H9 (cell line): ENCODE measurements around the gene PACSIN2. TPM values are rescaled to one million over a fixed set of nuclear protein-coding genes. Genes with fewer than 3 reads are reported as not detected.

Experiments
- DNase-seq: peaks from one replicate; pipeline ENCODE4 v3.0.0-alpha.2; 2017
- H2AFZ ChIP-seq: one replicate; pipeline ENCODE4 v1.6.1; 2013; ENCODE audit warnings: mild to moderate bottlenecking, low read length, control low read depth, moderate library complexity
- H2AK5ac ChIP-seq: 2 replicates; pipeline ENCODE4 v1.6.1; 2013; ENCODE audit warnings: low read length, control low read depth, mixed read lengths; ENCODE audit not compliant: insufficient read length
- H2BK120ac ChIP-seq: one replicate; pipeline ENCODE4 v1.6.1; 2013; ENCODE audit warnings: low read depth, mild to moderate bottlenecking, low read length, control low read depth, inconsistent platforms; ENCODE audit not compliant: poor library complexity, severe bottlenecking
- H2BK12ac ChIP-seq: 2 replicates; pipeline ENCODE4 v1.6.1; 2013; ENCODE audit warnings: low read length, control low read depth, mixed read lengths, low read depth; ENCODE audit not compliant: insufficient read length
- H2BK15ac ChIP-seq: 2 replicates; pipeline ENCODE4 v1.6.1; 2013; ENCODE audit warnings: low read depth, low read length, control low read depth
- H2BK20ac ChIP-seq: one replicate; pipeline ENCODE4 v1.6.1; 2013; ENCODE audit warnings: low read depth, mild to moderate bottlenecking, low read length, control low read depth, inconsistent platforms; ENCODE audit not compliant: poor library complexity, severe bottlenecking
- H2BK5ac ChIP-seq: 2 replicates; pipeline ENCODE4 v1.6.1; 2013; ENCODE audit warnings: low read length, control low read depth, mixed read lengths; ENCODE audit not compliant: insufficient read length
- H3K14ac ChIP-seq: 2 replicates; pipeline ENCODE4 v1.6.1; 2013; ENCODE audit warnings: low read length, control low read depth; ENCODE audit not compliant: insufficient read depth
- H3K18ac ChIP-seq: 2 replicates; pipeline ENCODE4 v1.6.1; 2013; ENCODE audit warnings: low read depth, mild to moderate bottlenecking, mixed read lengths, low read length, control low read depth; ENCODE audit not compliant: insufficient read length
- H3K23ac ChIP-seq: 2 replicates; pipeline ENCODE4 v1.6.1; 2013; ENCODE audit warnings: low read length, control low read depth, mixed read lengths, low read depth; ENCODE audit not compliant: insufficient read length
- H3K23me2 ChIP-seq: 2 replicates; pipeline ENCODE4 v1.6.1; 2013; ENCODE audit warnings: low read depth, mild to moderate bottlenecking, mixed read lengths, low read length, control low read depth; ENCODE audit not compliant: insufficient read length, poor library complexity, severe bottlenecking
- H3K27ac ChIP-seq: 2 replicates; pipeline ENCODE4 v1.5.1; 2013; ENCODE audit warnings: low read length, control low read depth, mixed read lengths, low read depth; ENCODE audit not compliant: insufficient read length
- H3K27me3 ChIP-seq: 2 replicates; pipeline ENCODE4 v1.6.1; 2013; ENCODE audit warnings: low read length, control low read depth, inconsistent platforms; ENCODE audit not compliant: insufficient read depth
- H3K4ac ChIP-seq: 2 replicates; pipeline ENCODE4 v1.6.1; 2013; ENCODE audit warnings: low read depth, mild to moderate bottlenecking, control low read depth, inconsistent platforms, low read length, moderate library complexity
- H3K4me1 ChIP-seq: 2 replicates; pipeline ENCODE4 v1.6.1; 2013; ENCODE audit warnings: low read length, control low read depth, inconsistent platforms; ENCODE audit not compliant: insufficient read depth
- H3K4me2 ChIP-seq: 2 replicates; pipeline ENCODE4 v1.6.1; 2013; ENCODE audit warnings: low read length, control low read depth, mixed read lengths; ENCODE audit not compliant: insufficient read length, insufficient read depth
- H3K56ac ChIP-seq: 2 replicates; pipeline ENCODE4 v1.6.1; 2013; ENCODE audit warnings: low read depth, mild to moderate bottlenecking, mixed read lengths, low read length, control low read depth; ENCODE audit not compliant: insufficient read length
- H3K79me1 ChIP-seq: 2 replicates; pipeline ENCODE4 v1.6.1; 2013; ENCODE audit warnings: low read depth, mild to moderate bottlenecking, moderate library complexity, low read length, control low read depth, inconsistent platforms; ENCODE audit not compliant: insufficient read depth, poor library complexity, severe bottlenecking
- H3K79me2 ChIP-seq: 2 replicates; pipeline ENCODE4 v1.6.1; 2013; ENCODE audit warnings: low read length, control low read depth, inconsistent platforms; ENCODE audit not compliant: insufficient read depth
- H3K9ac ChIP-seq: 2 replicates; pipeline ENCODE4 v1.6.1; 2013; ENCODE audit warnings: low read length, control low read depth, mixed read lengths; ENCODE audit not compliant: insufficient read length; ENCODE audit errors: extremely low read depth
- H3K9me3 ChIP-seq: one replicate; pipeline ENCODE4 v1.6.1; 2013; ENCODE audit warnings: low read depth, low read length, inconsistent platforms; ENCODE audit not compliant: control insufficient read depth
- H3T11ph ChIP-seq: one replicate; pipeline ENCODE4 v1.6.1; 2013; ENCODE audit warnings: mild to moderate bottlenecking, low read length, control low read depth, inconsistent platforms
- H4K20me1 ChIP-seq: one replicate; pipeline ENCODE4 v1.6.1; 2013; ENCODE audit not compliant: control insufficient read depth, insufficient read length, insufficient read depth
- H4K5ac ChIP-seq: 2 replicates; pipeline ENCODE4 v1.6.1; 2013; ENCODE audit warnings: low read depth, mild to moderate bottlenecking, mixed read lengths, low read length, control low read depth; ENCODE audit not compliant: insufficient read length
- H4K8ac ChIP-seq: replicated peaks from 2 replicates; pipeline ENCODE4 v1.6.1; 2013; ENCODE audit warnings: low read length, control low read depth, mixed read lengths, low read depth; ENCODE audit not compliant: insufficient read length
- H4K91ac ChIP-seq: 2 replicates; pipeline ENCODE4 v1.6.1; 2013; ENCODE audit warnings: low read depth, mild to moderate bottlenecking, moderate library complexity, mixed read lengths, low read length, control low read depth; ENCODE audit not compliant: insufficient read length
- H3K27ac Mint-ChIP-seq, 3 experiments: 2 replicates in 2 of 3; 3 replicates in 1 of 3; pipeline ENCODE4 v1.8.0; 2020 to 2021; ENCODE audit warnings: mixed read lengths in 3 of 3, mild to moderate bottlenecking in 1 of 3, moderate library complexity in 1 of 3
- H3K27me3 Mint-ChIP-seq: 2 replicates; pipeline ENCODE4 v1.8.0; 2021; ENCODE audit warnings: low read depth, mild to moderate bottlenecking, moderate library complexity, mixed read lengths
- H3K36me3 Mint-ChIP-seq, 3 experiments: 2 replicates in 2 of 3; 3 replicates in 1 of 3; pipeline ENCODE4 v1.8.0; 2020 to 2021; ENCODE audit warnings: low read depth in 3 of 3, mixed read lengths in 3 of 3; ENCODE audit not compliant: insufficient read depth in 1 of 3
- H3K4me1 Mint-ChIP-seq, 2 experiments: 2 replicates each; pipeline ENCODE4 v1.8.0; 2020; ENCODE audit warnings: mixed read lengths in 2 of 2
- H3K4me3 Mint-ChIP-seq, 2 experiments: 2 replicates in 1 of 2; 3 replicates in 1 of 2; pipeline ENCODE4 v1.8.0; 2020 to 2021; ENCODE audit warnings: mild to moderate bottlenecking in 2 of 2, mixed read lengths in 2 of 2, moderate library complexity in 1 of 2
- H3K9me3 Mint-ChIP-seq, 2 experiments: 2 replicates in 1 of 2; 3 replicates in 1 of 2; pipeline ENCODE4 v1.8.0; 2020; ENCODE audit warnings: mild to moderate bottlenecking in 2 of 2, mixed read lengths in 2 of 2, moderate library complexity in 1 of 2
- WGBS: extraction: QIAGEN DNeasy Blood & Tissue Kit; methylation state at CpG from one replicate; pipeline ENCODE4 v1.1.7; 2013; ENCODE audit warnings: missing lambda C conversion rate, low lambda C conversion rate, mixed read lengths; ENCODE audit not compliant: insufficient read length; ENCODE audit errors: extremely low coverage; 5-methylcytosine and 5-hydroxymethylcytosine counted together
- total RNA-seq: library from RNA; stranded (reverse); gene quantifications from 2 replicates; pipeline ENCODE4 v1.2.1, GENCODE V29; 2021
- TF ChIP-seq, protein P1 (sequence below): fragments of 200-600 bp; sonication (generic); conservative IDR thresholded peaks from 3 replicates; pipeline ENCODE4 v1.8.0; 2021; ENCODE audit warnings: antibody characterized with exemption, mild to moderate bottlenecking

Gene PACSIN2
- total RNA-seq, 1 experiment from 2014 or later: 62.3 TPM

DNA sequence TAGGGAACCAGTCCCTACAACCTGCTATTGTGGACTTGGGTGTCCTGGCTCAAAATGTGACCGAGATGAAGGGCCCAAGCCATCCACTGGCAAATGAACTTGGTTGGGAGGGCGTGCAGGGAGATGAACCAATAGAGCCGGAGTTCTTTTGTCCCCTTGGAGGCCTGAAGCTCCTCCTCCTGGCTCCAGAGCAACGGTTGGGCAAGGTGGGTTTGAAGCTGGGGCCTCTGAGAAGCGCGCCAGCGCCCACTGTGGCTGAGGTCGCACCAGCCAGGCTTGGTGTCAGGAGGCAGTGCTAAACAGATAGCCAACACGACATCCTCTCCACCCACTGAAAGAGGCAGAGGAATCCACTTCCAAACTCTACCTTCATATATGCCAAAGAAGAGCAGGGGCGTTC lies 36.0 kb upstream of the PACSIN2 start:
- Histone ChIP-seq H2BK5ac (no peak overlapping the region), H3K27me3 (no peaks in the 10 kb centered on the region), H4K20me1 (no peaks in the 10 kb centered on the region), H3K23me2 (no peaks in the 10 kb centered on the region), H4K8ac (no peak overlapping the region), H3K4me2 (no peak overlapping the region), H3K27ac (no peak overlapping the region), H2BK12ac (no peak overlapping the region), H2AK5ac (no peak overlapping the region), H2BK15ac (no peak overlapping the region), H4K91ac (no peak overlapping the region), H3K14ac (no peak overlapping the region), H2BK20ac (no peak overlapping the region), H3K4ac (no peak overlapping the region), H2AFZ (no peak overlapping the region), H3K23ac (no peak overlapping the region), H3K56ac (no peak overlapping the region), H3T11ph (no peak overlapping the region), H4K5ac (no peak overlapping the region), H3K79me2 (no peaks in the 10 kb centered on the region), H2BK120ac (no peak overlapping the region), H3K9ac (no peak overlapping the region), H3K9me3 (no peaks in the 10 kb centered on the region), H3K18ac (no peak overlapping the region), H3K4me1 (no peaks in the 10 kb centered on the region), H3K79me1 (no peaks in the 10 kb centered on the region)
- no peaks in the 10 kb centered on the region for H3K9me3 Mint-ChIP-seq
- H3K27me3 Mint-ChIP-seq: no peaks in the 10 kb centered on the region
- WGBS: no CpG with 5 or more reads among the region's 10 CpGs
- H3K4me3 Mint-ChIP-seq: no peak overlapping the region
- no peak overlapping the region for H3K27ac Mint-ChIP-seq
- TF ChIP-seq, protein P1, sequence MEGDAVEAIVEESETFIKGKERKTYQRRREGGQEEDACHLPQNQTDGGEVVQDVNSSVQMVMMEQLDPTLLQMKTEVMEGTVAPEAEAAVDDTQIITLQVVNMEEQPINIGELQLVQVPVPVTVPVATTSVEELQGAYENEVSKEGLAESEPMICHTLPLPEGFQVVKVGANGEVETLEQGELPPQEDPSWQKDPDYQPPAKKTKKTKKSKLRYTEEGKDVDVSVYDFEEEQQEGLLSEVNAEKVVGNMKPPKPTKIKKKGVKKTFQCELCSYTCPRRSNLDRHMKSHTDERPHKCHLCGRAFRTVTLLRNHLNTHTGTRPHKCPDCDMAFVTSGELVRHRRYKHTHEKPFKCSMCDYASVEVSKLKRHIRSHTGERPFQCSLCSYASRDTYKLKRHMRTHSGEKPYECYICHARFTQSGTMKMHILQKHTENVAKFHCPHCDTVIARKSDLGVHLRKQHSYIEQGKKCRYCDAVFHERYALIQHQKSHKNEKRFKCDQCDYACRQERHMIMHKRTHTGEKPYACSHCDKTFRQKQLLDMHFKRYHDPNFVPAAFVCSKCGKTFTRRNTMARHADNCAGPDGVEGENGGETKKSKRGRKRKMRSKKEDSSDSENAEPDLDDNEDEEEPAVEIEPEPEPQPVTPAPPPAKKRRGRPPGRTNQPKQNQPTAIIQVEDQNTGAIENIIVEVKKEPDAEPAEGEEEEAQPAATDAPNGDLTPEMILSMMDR: peak; percentile 62
- no peaks in the 10 kb centered on the region; a peak in 1 of 7 replicates for H3K36me3 Mint-ChIP-seq
- peaks cover 0 to 7% of the 10 kb centered on the region in 2 experiments; a peak in 3 of 4 replicates for H3K4me1 Mint-ChIP-seq
- DNase-seq: peak; percentile 87
